Measurements from ENCODE around the gene SLC9C2.
"Not testable (repeated sequence)": the region's sequence is repeated elsewhere in the genome, so short reads cannot be mapped to it uniquely, and the experiment has no call there.

The SLC9C2 gene

GRCh38 chr1:173581383-173582079, 21.3 kb downstream of the SLC9C2 start:
- no peak for DNase-seq

DNA sequence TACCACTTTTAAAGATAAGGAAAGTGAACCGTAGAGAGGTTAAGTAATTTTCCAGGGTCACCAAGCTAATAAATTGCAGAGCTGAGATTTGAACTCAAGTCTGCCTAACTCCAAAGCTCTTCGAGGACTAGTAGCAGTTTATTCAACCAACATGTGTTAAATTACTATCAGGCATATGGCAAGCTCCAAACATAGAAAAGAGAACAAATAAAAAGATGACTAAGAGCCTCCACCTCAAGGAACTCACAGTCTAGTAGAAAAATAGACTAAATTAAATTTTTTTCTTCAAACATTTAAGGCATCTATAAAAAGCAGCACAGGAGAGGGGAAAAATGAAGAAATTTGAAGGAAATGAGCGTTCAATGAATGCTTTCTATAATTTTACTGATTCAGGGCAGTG, 22.2 kb downstream of the SLC9C2 start:
- DNase-seq: no peak

GRCh38 chr1:173580071-173580470, 22.8 kb downstream of the SLC9C2 start:
- DNase-seq: no peak

DNA sequence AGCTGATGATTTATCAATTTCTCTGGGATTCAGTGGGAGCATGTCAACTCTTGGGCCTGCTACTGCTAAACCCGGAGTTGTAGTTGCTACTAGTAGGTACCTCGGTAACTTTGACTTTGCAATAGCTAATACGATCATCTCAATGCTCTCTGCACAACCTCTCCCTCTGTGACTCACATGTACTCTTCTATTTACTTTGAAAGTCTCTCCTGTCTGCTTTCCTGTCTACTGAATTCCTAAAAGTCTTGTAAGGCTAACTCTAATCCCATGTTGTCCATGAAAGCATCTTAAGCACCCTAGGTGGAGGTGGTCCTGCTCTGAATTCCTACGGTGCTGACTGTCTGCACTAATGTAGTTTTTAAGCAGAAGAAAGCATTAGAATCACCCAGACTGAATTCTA, 29.3 kb downstream of the SLC9C2 start:
- DNase-seq: no peak

DNA sequence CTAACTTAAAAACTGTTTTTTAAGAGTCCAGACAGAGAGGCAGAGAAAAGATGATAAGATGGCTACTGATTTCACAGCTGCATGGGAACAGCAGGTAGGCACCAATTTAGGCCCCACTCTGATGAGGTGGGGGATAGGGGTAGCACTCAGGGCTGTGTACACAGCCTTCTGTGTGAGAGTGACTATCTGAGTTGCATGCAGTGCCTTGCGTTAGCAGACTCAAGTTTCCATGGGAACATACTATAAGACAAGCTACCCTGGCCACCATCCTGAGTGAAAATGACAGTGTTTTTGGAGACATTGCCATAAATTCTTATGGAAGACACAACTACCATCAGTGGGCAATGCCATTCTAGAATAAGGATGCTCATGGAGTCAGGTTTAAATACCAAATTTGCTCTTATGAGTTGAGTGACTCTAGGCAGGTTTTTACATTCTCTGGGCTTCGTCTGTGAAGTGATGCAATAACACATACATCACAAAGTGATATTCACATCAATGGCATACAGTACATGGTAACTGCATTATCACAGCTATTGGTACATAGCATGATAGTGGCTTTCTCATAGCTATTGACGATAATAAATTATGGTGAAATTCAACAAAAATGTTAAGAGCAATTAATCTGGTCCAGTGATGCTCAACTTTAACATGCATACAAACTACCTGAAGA, 30.5 kb downstream of the SLC9C2 start:
- DNase-seq: no peak

DNA sequence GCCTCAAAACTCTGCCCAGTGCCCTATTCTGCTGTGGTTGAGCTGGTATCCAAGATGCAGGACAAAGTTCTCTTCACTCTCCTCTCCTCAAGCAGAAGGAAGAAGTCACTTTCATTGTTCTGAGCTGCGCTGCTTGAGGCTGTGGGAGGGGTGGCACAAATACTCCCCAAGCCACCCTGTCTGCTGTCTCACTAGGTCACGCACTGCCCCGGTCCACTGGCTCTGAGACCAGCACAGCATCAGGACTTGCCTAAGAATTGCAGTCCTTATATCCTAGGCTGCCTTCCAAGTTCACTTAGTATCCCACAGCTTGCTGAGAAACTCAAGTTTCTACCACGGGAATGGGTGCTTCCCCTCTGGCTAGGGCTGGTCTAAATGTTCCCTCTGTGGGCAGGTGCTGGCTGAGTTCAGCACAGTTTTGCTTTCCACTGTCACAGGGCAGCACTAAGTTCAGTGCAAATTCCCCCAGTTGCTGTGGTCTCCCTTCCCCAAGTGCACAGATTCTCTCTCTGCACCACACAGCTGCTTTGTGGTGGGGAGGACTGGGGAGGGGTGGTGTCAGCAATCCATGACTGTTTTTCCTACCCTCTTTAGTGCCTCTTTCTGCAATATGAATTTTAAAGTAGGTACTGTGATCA, 32.4 kb downstream of the SLC9C2 start:
- DNase-seq: no peak

GRCh38 chr1:173568483-173568882, 34.4 kb downstream of the SLC9C2 start:
- DNase-seq: no peak

DNA sequence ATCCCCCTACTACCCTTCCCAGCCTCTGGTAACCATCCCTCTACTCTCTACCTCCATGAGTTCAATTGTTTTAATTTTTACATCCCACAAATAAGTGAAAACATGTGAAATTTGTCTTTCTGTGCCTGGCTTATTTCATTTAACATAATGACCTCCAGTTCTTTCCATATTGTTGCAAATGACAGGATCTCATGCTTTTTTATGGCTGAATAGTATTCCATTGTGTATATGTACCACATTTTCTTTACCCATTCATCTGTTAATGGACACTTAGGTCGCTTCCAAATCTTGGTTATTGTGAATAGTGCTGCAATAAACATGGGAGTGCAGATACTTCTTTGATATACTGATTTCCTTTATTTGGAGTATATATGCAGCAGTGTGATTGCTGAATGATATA, 39.0 kb downstream of the SLC9C2 start:
- DNase-seq: not testable (repeated sequence)

DNA sequence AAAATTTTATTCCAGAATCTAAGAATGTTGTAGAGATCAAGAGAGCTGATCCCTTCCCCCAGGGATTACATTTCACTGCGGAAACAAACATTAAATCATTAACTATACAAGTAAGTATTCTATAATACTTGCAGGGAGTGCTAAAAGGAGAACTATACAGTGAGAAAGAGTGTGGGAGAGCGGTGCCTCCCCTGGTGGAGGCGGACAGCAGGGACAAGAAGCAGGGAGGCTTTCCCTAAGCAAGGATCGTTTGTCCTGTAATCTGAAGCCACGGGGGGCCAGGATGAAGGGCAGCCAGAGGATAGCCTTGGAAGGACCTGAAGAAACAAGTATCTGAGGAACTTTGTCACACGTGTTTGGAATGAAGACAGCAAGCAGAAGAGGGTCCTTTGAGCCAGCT, 40.1 kb downstream of the SLC9C2 start:
- DNase-seq: no peak

DNA sequence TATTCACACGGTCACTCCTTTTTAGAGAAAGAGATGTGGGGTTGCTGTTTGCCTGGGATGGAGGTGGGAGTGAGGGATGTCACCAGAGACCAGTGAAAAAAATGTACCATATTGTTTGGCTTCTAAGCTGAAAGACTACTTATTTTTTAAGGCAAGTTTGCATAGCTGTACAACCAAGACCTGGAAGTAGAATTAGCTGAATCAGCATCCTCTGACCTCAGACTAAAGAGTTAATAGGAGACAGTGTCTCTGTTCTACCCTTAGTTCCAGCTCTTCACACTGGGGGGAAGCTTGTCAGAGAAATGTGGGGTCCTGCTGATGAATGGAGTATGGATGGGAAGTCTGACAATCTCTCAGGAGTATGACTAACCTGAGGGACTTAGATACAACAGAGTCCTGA, 41.6 kb downstream of the SLC9C2 start:
- no peak for DNase-seq

GRCh38 chr1:173560285-173560880, 42.5 kb downstream of the SLC9C2 start:
- no peak for DNase-seq

DNA sequence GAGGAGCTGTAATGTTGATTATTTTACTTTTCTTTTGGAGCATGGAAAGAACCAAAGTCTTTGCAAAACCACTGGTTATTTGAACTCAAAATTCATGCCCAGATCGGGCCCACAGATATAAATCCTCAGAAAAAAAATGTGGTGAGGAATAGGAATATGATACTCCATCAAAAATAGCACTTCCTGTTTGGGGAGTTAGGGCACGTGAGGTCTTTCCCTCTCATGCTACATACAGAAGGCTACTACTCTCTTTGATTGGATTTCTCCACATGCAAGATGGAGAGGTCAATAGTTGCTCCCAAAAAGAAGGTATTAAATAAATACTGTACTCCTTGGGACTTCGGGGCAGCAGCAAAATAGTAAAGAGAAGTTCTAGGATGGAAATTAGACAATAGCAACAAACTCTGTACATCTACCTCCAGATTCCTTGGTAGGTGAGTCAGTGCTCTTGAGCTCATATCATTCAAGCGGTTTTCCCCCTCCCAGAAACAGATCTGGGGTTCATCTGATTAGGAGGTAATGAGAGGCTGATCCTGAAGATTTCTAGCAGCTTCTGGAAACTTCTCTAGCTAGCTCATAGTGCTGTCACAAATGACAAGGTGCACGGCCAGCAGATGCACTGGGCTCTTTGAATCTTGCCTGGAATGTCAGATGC, 47.1 kb downstream of the SLC9C2 start:
- DNase-seq: no peak

GRCh38 chr1:173554541-173555250, 48.2 kb downstream of the SLC9C2 start:
- no peak for DNase-seq

GRCh38 chr1:173554089-173554488, 48.8 kb downstream of the SLC9C2 start:
- DNase-seq: no peak

DNA sequence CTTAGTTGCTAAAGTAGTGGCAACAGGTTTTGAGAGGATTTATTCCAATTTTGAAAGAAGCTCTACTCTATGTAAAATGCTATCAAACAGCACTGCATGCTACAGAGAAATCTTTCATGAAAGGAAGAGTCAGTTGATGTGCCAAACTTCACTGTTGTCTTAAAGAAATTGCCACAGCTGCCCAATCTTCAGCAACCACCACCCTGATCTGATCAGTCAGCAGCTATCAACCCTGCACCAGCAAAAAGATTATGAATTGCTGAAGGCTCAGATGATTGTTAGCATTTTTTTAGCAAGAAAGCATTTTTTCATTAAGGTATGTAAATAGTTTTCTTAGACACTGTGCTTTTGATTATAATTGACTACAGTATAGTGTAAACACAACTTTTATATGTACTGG, 49.6 kb downstream of the SLC9C2 start:
- DNase-seq: no peak

DNA sequence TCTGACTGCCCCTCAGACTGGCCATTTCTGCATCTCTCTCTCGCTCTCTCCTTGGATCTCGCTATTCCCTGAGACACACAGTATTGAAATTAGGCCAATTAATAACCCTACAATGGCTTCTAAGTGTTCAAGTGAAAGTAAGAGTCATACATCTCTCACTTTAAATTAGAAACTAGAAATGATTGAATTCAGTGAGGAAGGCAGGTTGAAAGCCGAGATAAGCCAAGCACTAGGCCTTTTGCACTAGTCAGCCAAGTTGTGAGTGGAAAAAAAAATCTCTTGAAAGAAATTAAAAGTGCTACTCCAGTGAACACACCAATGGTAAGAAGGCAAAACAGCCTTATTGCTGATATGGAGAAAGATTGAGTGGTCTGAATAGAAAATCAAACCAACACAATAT, 51.2 kb downstream of the SLC9C2 start:
- no peak for DNase-seq

GRCh38 chr1:173549813-173550212, 53.1 kb downstream of the SLC9C2 start:
- no peak for DNase-seq

GRCh38 chr1:173545688-173546087, 57.2 kb downstream of the SLC9C2 start:
- DNase-seq: no peak

DNA sequence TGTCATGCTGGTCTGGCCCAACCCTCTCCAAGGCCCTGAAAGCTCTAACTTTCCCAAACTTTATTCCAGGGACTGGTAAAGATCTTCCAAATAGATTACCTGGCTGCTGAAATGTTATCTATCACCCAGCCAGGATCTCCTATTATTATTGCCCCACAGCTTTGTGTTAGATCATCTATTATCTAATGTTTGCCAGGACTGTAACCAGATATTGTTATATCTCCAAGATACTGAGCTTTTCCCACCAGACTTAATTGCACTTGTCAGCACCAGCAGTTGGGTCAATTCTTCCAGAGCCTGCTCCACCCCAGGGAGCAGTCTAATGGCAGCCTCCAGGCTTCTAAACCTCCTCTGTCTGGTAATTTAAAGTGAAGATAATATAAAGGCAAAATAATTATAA, 66.6 kb downstream of the SLC9C2 start:
- DNase-seq: no peak

- DNase-seq: peak; percentile 19
Measured at GRCh38 chr1:173532237-173532636, 70.6 kb downstream of the SLC9C2 start.

GRCh38 chr1:173530795-173531693, 71.8 kb downstream of the SLC9C2 start:
- no peak for DNase-seq

GRCh38 chr1:173529106-173529505, 73.8 kb downstream of the SLC9C2 start:
- no peak for DNase-seq
